ENCODE results near the gene TVP23A.

TVP23A gene

GRCh38 chr16:10822702-10823101 lies 4.1 kb upstream of the TVP23A start:
- Histone ChIP-seq H3K4me1 (ENCODE audit: control insufficient read depth, insufficient read depth, low read length, poor library complexity, severe bottlenecking) (peaks cover 2% of the 10 kb centered on the region), H3K27ac (ENCODE audit: low read depth, low read length, severe bottlenecking) (no peak overlapping the region), H3K4me3 (ENCODE audit: extremely low read depth, insufficient read depth, low read length, poor library complexity, severe bottlenecking) (no peak overlapping the region), H3K9me3 (ENCODE audit: control insufficient read depth, low read length) (no peaks in the 10 kb centered on the region), H3K36me3 (ENCODE audit: control insufficient read depth, insufficient read depth, low read length) (no peaks in the 10 kb centered on the region)
- 91 to 93% methylated on average over 5 to 6 of the region's 7 CpGs for WGBS, 2 experiments (ENCODE audit: insufficient coverage in 2 of 2)

GRCh38 chr16:10820546-10820945 lies 2.0 kb upstream of the TVP23A start:
- no peak overlapping the region for H3K4me3 ChIP-seq (ENCODE audit: extremely low read depth, insufficient read depth, low read length, poor library complexity, severe bottlenecking)
- no peaks in the 10 kb centered on the region for H3K36me3 ChIP-seq (ENCODE audit: control insufficient read depth, insufficient read depth, low read length)
- no peaks in the 10 kb centered on the region for H3K9me3 ChIP-seq (ENCODE audit: control insufficient read depth, low read length)
- no peak overlapping the region for H3K27ac ChIP-seq (ENCODE audit: low read depth, low read length, severe bottlenecking)
- WGBS, 2 experiments (ENCODE audit: insufficient coverage in 2 of 2), result no CpG with 5 or more reads among the region's 1 CpG
- peaks cover 2% of the 10 kb centered on the region for H3K4me1 ChIP-seq (ENCODE audit: control insufficient read depth, insufficient read depth, low read length, poor library complexity, severe bottlenecking)

- no peak overlapping the region for H3K4me3 ChIP-seq (ENCODE audit: extremely low read depth, insufficient read depth, low read length, poor library complexity, severe bottlenecking)
Observed at GRCh38 chr16:10817514-10817913, 1.1 kb downstream of the TVP23A start.

GRCh38 chr16:10813099-10813455 lies 5.5 kb downstream of the TVP23A start:
- H3K4me3 ChIP-seq (ENCODE audit: extremely low read depth, insufficient read depth, low read length, poor library complexity, severe bottlenecking), result no peak overlapping the region
- H3K9me3 ChIP-seq (ENCODE audit: control insufficient read depth, low read length), result no peaks in the 10 kb centered on the region
- 92 to 100% methylated on average over 1 to 2 of the region's 4 CpGs for WGBS, 2 experiments (ENCODE audit: insufficient coverage in 2 of 2)
- H3K27ac ChIP-seq (ENCODE audit: low read depth, low read length, severe bottlenecking), result no peak overlapping the region
- H3K4me1 ChIP-seq (ENCODE audit: control insufficient read depth, insufficient read depth, low read length, poor library complexity, severe bottlenecking), result no peaks in the 10 kb centered on the region
- no peaks in the 10 kb centered on the region for H3K36me3 ChIP-seq (ENCODE audit: control insufficient read depth, insufficient read depth, low read length)

More at GRCh38 chr16:10817514-10817913, 1.1 kb downstream of the TVP23A start:
- WGBS, 2 experiments (ENCODE audit: insufficient coverage in 2 of 2), result 90 to 95% methylated on average over 1 of the region's 1 CpG
- Histone ChIP-seq H3K4me1 (ENCODE audit: control insufficient read depth, insufficient read depth, low read length, poor library complexity, severe bottlenecking) (peaks cover 2% of the 10 kb centered on the region), H3K36me3 (ENCODE audit: control insufficient read depth, insufficient read depth, low read length) (no peaks in the 10 kb centered on the region), H3K9me3 (ENCODE audit: control insufficient read depth, low read length) (no peaks in the 10 kb centered on the region), H3K27ac (ENCODE audit: low read depth, low read length, severe bottlenecking) (no peak overlapping the region)

GRCh38 chr16:10812312-10813098 lies 6.1 kb downstream of the TVP23A start:
- no peak overlapping the region for H3K27ac ChIP-seq (ENCODE audit: low read depth, low read length, severe bottlenecking)
- H3K9me3 ChIP-seq (ENCODE audit: control insufficient read depth, low read length), result no peaks in the 10 kb centered on the region
- H3K4me1 ChIP-seq (ENCODE audit: control insufficient read depth, insufficient read depth, low read length, poor library complexity, severe bottlenecking), result no peaks in the 10 kb centered on the region
- no peaks in the 10 kb centered on the region for H3K36me3 ChIP-seq (ENCODE audit: control insufficient read depth, insufficient read depth, low read length)
- 94 to 100% methylated on average over 1 to 2 of the region's 6 CpGs for WGBS, 2 experiments (ENCODE audit: insufficient coverage in 2 of 2)
- no peak overlapping the region for H3K4me3 ChIP-seq (ENCODE audit: extremely low read depth, insufficient read depth, low read length, poor library complexity, severe bottlenecking)

- Histone ChIP-seq H3K9me3 (ENCODE audit: control insufficient read depth, low read length) (no peaks in the 10 kb centered on the region), H3K4me3 (ENCODE audit: extremely low read depth, insufficient read depth, low read length, poor library complexity, severe bottlenecking) (no peak overlapping the region)
- 75 to 100% methylated on average over 1 to 2 of the region's 3 CpGs for WGBS, 2 experiments (ENCODE audit: insufficient coverage in 2 of 2)
Observed at GRCh38 chr16:10809706-10810105, 8.9 kb downstream of the TVP23A start.

GRCh38 chr16:10808850-10809249 lies 9.7 kb downstream of the TVP23A start:
- H3K4me1 ChIP-seq (ENCODE audit: control insufficient read depth, insufficient read depth, low read length, poor library complexity, severe bottlenecking), result no peaks in the 10 kb centered on the region
- 80 to 81% methylated on average over 2 to 3 of the region's 3 CpGs for WGBS, 2 experiments (ENCODE audit: insufficient coverage in 2 of 2)
- no peaks in the 10 kb centered on the region for H3K36me3 ChIP-seq (ENCODE audit: control insufficient read depth, insufficient read depth, low read length)
- H3K4me3 ChIP-seq (ENCODE audit: extremely low read depth, insufficient read depth, low read length, poor library complexity, severe bottlenecking), result no peak overlapping the region
- H3K27ac ChIP-seq (ENCODE audit: low read depth, low read length, severe bottlenecking), result no peak overlapping the region
- no peaks in the 10 kb centered on the region for H3K9me3 ChIP-seq (ENCODE audit: control insufficient read depth, low read length)

More at GRCh38 chr16:10809706-10810105, 8.9 kb downstream of the TVP23A start:
- H3K4me1 ChIP-seq (ENCODE audit: control insufficient read depth, insufficient read depth, low read length, poor library complexity, severe bottlenecking), result no peaks in the 10 kb centered on the region
- no peaks in the 10 kb centered on the region for H3K36me3 ChIP-seq (ENCODE audit: control insufficient read depth, insufficient read depth, low read length)
- H3K27ac ChIP-seq (ENCODE audit: low read depth, low read length, severe bottlenecking), result no peak overlapping the region

- WGBS, 2 experiments (ENCODE audit: insufficient coverage in 2 of 2), result 73% methylated on average over 2 of the region's 3 CpGs; no CpG with 5 or more reads in 1 of the 2 experiments
- no peaks in the 10 kb centered on the region for H3K4me1 ChIP-seq (ENCODE audit: control insufficient read depth, insufficient read depth, low read length, poor library complexity, severe bottlenecking)
- no peak overlapping the region for H3K27ac ChIP-seq (ENCODE audit: low read depth, low read length, severe bottlenecking)
- no peak overlapping the region for H3K4me3 ChIP-seq (ENCODE audit: extremely low read depth, insufficient read depth, low read length, poor library complexity, severe bottlenecking)
- H3K9me3 ChIP-seq (ENCODE audit: control insufficient read depth, low read length), result no peaks in the 10 kb centered on the region
- H3K36me3 ChIP-seq (ENCODE audit: control insufficient read depth, insufficient read depth, low read length), result no peaks in the 10 kb centered on the region
Observed at GRCh38 chr16:10808218-10808617, 10.4 kb downstream of the TVP23A start.

- no peaks in the 10 kb centered on the region for H3K36me3 ChIP-seq (ENCODE audit: control insufficient read depth, insufficient read depth, low read length)
- no peaks in the 10 kb centered on the region for H3K9me3 ChIP-seq (ENCODE audit: control insufficient read depth, low read length)
- no peak overlapping the region for H3K27ac ChIP-seq (ENCODE audit: low read depth, low read length, severe bottlenecking)
- whole genome bisulfite sequencing, 2 experiments (ENCODE audit: insufficient coverage in 2 of 2), result 86% methylated on average over 4 of the region's 6 CpGs; no CpG with 5 or more reads in 1 of the 2 experiments
- H3K4me1 ChIP-seq (ENCODE audit: control insufficient read depth, insufficient read depth, low read length, poor library complexity, severe bottlenecking), result no peaks in the 10 kb centered on the region
- H3K4me3 ChIP-seq (ENCODE audit: extremely low read depth, insufficient read depth, low read length, poor library complexity, severe bottlenecking), result no peak overlapping the region
Observed at GRCh38 chr16:10806698-10807097, 11.9 kb downstream of the TVP23A start.

- no peaks in the 10 kb centered on the region for H3K4me1 ChIP-seq (ENCODE audit: control insufficient read depth, insufficient read depth, low read length, poor library complexity, severe bottlenecking)
- no peak overlapping the region for H3K27ac ChIP-seq (ENCODE audit: low read depth, low read length, severe bottlenecking)
- no peaks in the 10 kb centered on the region for H3K36me3 ChIP-seq (ENCODE audit: control insufficient read depth, insufficient read depth, low read length)
- H3K4me3 ChIP-seq (ENCODE audit: extremely low read depth, insufficient read depth, low read length, poor library complexity, severe bottlenecking), result no peak overlapping the region
- 76 to 92% methylated on average over 5 of the region's 9 CpGs for WGBS, 2 experiments (ENCODE audit: insufficient coverage in 2 of 2)
- H3K9me3 ChIP-seq (ENCODE audit: control insufficient read depth, low read length), result no peaks in the 10 kb centered on the region
Observed at GRCh38 chr16:10805334-10805733, 13.3 kb downstream of the TVP23A start.

GRCh38 chr16:10799736-10800135 lies 18.9 kb downstream of the TVP23A start:
- no peaks in the 10 kb centered on the region for H3K9me3 ChIP-seq (ENCODE audit: control insufficient read depth, low read length)
- WGBS, 2 experiments (ENCODE audit: insufficient coverage in 2 of 2), result 86 to 90% methylated on average over 1 to 2 of the region's 3 CpGs
- H3K27ac ChIP-seq (ENCODE audit: low read depth, low read length, severe bottlenecking), result no peak overlapping the region
- H3K4me1 ChIP-seq (ENCODE audit: control insufficient read depth, insufficient read depth, low read length, poor library complexity, severe bottlenecking), result no peaks in the 10 kb centered on the region
- H3K36me3 ChIP-seq (ENCODE audit: control insufficient read depth, insufficient read depth, low read length), result no peaks in the 10 kb centered on the region
- no peak overlapping the region for H3K4me3 ChIP-seq (ENCODE audit: extremely low read depth, insufficient read depth, low read length, poor library complexity, severe bottlenecking)

All from mesodermal cell (in vitro differentiated cells).